Type B pancreatic cell (in vitro differentiated cells): ENCODE data around the gene PARN. TPM values are rescaled to one million over a fixed set of nuclear protein-coding genes. Genes with fewer than 3 reads are reported as not detected.
A peak's percentile ranks its signal among the peaks of the same experiment; 100 is the strongest.
"Not testable (repeated sequence)": the region's sequence is repeated elsewhere in the genome, so short reads cannot be mapped to it uniquely, and the experiment has no call there.

Source experiments
- DNase-seq: peaks from one replicate; pipeline ENCODE4 v3.0.0; 2021; ENCODE audit warnings: mixed read lengths; ENCODE audit not compliant: unreplicated experiment; ENCODE audit errors: extremely low spot score
- H3K27ac Mint-ChIP-seq: 2 replicates; pipeline ENCODE4 v1.8.0; 2021; ENCODE audit warnings: mild to moderate bottlenecking, mixed read lengths
- H3K27me3 Mint-ChIP-seq: 2 replicates; pipeline ENCODE4 v1.8.0; 2021; ENCODE audit warnings: mixed read lengths
- H3K36me3 Mint-ChIP-seq: 2 replicates; pipeline ENCODE4 v1.8.0; 2021; ENCODE audit warnings: mixed read lengths
- H3K4me1 Mint-ChIP-seq: one replicate; pipeline ENCODE4 v1.8.0; 2021; ENCODE audit warnings: mixed read lengths; ENCODE audit not compliant: unreplicated experiment
- H3K4me3 Mint-ChIP-seq: 2 replicates; pipeline ENCODE4 v1.8.0; 2021; ENCODE audit warnings: mild to moderate bottlenecking, mixed read lengths
- H3K9me3 Mint-ChIP-seq: 2 replicates; pipeline ENCODE4 v1.8.0; 2021; ENCODE audit warnings: mixed read lengths
- total RNA-seq: library from RNA; stranded (reverse); gene quantifications from 2 replicates; pipeline ENCODE4 v1.2.1, GENCODE V29; 2021; ENCODE audit warnings: low replicate concordance
- TF ChIP-seq, protein P1 (sequence below): fragments of 200-600 bp; sonication (generic); conservative IDR thresholded peaks from 2 replicates; pipeline ENCODE4 v1.5.0; 2021; ENCODE audit warnings: antibody characterized with exemption, mild to moderate bottlenecking

Gene PARN
- total RNA-seq, 1 donor from 2014 or later = 26.1 TPM

DNA sequence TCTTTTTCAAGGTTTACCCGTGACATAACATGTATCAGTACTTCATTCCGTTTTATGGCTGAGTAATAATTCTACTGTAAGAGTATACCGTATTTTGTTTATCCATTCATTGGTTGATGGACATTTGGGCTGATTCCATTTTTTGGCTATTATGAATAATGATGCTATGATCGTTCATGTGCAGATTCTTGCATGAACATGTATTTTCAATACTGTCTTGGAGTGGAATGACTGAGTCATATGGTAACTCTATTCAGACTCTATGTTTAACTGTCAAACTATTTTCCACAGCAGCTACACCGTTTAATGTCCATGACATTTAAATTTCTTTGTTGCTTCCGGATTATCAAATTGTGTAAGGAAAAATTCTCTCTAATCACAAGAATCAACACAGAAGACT lies 20.6 kb upstream of the PARN start:
- TF ChIP-seq, protein P1, sequence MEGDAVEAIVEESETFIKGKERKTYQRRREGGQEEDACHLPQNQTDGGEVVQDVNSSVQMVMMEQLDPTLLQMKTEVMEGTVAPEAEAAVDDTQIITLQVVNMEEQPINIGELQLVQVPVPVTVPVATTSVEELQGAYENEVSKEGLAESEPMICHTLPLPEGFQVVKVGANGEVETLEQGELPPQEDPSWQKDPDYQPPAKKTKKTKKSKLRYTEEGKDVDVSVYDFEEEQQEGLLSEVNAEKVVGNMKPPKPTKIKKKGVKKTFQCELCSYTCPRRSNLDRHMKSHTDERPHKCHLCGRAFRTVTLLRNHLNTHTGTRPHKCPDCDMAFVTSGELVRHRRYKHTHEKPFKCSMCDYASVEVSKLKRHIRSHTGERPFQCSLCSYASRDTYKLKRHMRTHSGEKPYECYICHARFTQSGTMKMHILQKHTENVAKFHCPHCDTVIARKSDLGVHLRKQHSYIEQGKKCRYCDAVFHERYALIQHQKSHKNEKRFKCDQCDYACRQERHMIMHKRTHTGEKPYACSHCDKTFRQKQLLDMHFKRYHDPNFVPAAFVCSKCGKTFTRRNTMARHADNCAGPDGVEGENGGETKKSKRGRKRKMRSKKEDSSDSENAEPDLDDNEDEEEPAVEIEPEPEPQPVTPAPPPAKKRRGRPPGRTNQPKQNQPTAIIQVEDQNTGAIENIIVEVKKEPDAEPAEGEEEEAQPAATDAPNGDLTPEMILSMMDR = no peak
- Mint-ChIP-seq H3K4me1 (no peaks in the 10 kb centered on the region), H3K4me3 (no peak overlapping the region), H3K27me3 (no peaks in the 10 kb centered on the region), H3K36me3 (peaks cover 19% of the 10 kb centered on the region), H3K9me3 (no peaks in the 10 kb centered on the region), H3K27ac (no peak overlapping the region)
- no peak for DNase-seq

DNA sequence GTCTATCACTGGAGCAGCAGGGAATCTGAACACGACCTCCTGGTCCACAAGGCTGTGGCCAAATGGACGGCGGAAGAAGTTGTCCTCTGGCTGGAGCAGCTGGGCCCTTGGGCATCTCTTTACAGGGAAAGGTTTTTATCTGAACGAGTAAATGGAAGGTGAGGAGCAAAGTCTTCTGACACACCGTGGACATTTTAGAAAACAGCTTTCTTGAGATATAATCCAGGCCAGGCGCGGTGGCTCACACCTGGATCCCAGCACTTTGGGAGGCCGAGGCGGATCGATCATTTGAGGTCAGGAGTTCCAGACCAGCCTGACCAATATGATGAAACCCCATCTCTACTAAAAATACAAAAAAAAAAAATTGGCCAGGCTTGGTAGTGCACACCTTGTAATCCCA lies 19.8 kb upstream of the PARN start:
- no peaks in the 10 kb centered on the region for H3K27me3 Mint-ChIP-seq

DNA sequence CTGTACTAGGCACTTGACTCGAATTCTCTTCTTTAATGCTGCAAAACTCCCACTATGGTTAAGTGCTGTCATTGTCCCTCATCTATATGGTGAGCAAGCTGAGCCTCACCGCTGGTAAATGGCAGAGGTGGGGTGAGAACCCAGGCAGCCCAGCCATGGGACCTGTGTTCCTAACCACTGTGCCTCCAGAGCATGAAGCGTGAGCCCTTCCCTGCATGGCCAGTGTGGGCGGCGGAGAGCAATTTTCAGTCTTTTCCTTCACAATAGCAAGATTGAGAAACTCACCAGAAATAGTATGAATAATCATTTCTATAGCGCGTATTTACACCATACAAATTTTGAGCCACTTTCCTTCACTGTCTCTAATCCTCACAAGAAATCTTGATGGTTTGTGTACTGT lies 11.9 kb upstream of the PARN start:
- Mint-ChIP-seq H3K27me3 (no peaks in the 10 kb centered on the region), H3K9me3 (no peaks in the 10 kb centered on the region), H3K4me3 (no peak overlapping the region), H3K27ac (no peak overlapping the region), H3K36me3 (peaks cover 5% of the 10 kb centered on the region), H3K4me1 (peaks cover 9% of the 10 kb centered on the region)
- DNase-seq = no peak
- TF ChIP-seq, protein P1 = no peak

More for the DNA sequence above, 19.8 kb upstream of the PARN start:
- Mint-ChIP-seq H3K9me3 (no peaks in the 10 kb centered on the region), H3K27ac (no peak overlapping the region), H3K36me3 (peaks cover 19% of the 10 kb centered on the region), H3K4me1 (no peaks in the 10 kb centered on the region), H3K4me3 (no peak overlapping the region)
- TF ChIP-seq, protein P1 = no peak
- no peak for DNase-seq

DNA sequence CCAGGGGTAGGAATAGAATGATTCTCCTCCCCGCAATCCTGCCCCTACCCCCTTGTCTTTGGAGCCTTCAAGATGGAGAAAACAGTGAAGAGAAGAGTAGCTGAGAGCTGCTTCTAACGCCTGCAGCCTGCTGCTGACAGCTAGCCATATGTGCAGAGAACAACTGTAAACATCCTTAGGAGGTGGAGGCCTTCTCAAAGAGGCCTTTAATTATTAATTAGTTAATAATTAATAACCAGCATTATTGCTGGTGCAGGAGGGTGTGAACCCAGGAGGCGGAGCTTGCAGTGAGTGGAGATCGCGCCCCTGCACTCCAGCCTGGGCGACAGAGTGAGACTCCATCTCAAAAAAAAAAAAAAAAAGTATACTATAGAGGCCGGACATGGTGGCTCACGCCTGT lies 11.1 kb upstream of the PARN start:
- Mint-ChIP-seq H3K9me3 (no peaks in the 10 kb centered on the region), H3K4me3 (no peak overlapping the region), H3K27me3 (no peaks in the 10 kb centered on the region), H3K27ac (peak overlapping the region; percentile 85), H3K4me1 (peaks cover 14% of the 10 kb centered on the region), H3K36me3 (peaks cover 5% of the 10 kb centered on the region)
- DNase-seq = no peak
- TF ChIP-seq, protein P1 = no peak

DNA sequence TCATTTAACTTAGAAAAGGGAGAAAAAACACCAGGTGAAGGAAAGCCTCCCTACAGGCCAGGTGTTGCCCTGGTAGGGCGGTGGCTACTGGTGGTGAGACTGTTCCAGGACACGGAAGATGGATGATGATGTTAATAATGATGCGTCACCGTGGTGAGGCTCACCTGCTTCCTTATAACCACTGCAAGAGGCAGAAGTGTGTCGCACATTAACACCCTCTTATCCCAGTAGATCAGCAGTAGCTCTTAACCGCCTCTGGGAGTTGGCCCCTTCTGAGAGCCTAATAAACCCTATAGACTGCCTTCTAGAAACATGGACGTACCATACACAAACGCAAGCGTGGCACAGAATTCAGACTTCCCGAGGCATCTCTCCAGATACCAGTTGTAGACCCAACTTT lies 10.5 kb upstream of the PARN start:
- H3K27ac Mint-ChIP-seq = peak overlapping the region; percentile 85

DNA sequence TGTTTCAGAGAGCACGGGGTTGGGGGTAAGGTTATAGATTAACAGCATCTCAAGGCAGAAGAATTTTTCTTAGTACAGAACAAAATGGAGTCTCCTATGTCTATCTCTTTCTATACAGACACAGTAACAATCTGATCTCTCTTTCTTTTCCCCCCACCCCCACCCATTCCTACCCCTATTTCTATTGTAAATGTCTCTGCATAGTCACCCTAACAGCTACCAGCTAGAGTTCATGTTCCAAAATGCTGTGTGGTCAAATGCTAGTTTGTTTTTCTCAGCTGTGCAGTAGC lies 6.8 kb upstream of the PARN start:
- H3K27me3 Mint-ChIP-seq, H3K36me3 Mint-ChIP-seq, DNase-seq, H3K9me3 Mint-ChIP-seq: not testable (repeated sequence)
- Mint-ChIP-seq H3K27ac (peak overlapping the region; percentile 86), H3K4me3 (peak overlapping the region; percentile 62), H3K4me1 (peaks cover 32% of the 10 kb centered on the region)

More for the DNA sequence above, 10.5 kb upstream of the PARN start:
- Mint-ChIP-seq H3K4me1 (peaks cover 18% of the 10 kb centered on the region), H3K36me3 (peaks cover 5% of the 10 kb centered on the region), H3K27me3 (no peaks in the 10 kb centered on the region), H3K9me3 (no peaks in the 10 kb centered on the region), H3K4me3 (no peak overlapping the region)
- no peak for DNase-seq
- TF ChIP-seq, protein P1 = no peak

DNA sequence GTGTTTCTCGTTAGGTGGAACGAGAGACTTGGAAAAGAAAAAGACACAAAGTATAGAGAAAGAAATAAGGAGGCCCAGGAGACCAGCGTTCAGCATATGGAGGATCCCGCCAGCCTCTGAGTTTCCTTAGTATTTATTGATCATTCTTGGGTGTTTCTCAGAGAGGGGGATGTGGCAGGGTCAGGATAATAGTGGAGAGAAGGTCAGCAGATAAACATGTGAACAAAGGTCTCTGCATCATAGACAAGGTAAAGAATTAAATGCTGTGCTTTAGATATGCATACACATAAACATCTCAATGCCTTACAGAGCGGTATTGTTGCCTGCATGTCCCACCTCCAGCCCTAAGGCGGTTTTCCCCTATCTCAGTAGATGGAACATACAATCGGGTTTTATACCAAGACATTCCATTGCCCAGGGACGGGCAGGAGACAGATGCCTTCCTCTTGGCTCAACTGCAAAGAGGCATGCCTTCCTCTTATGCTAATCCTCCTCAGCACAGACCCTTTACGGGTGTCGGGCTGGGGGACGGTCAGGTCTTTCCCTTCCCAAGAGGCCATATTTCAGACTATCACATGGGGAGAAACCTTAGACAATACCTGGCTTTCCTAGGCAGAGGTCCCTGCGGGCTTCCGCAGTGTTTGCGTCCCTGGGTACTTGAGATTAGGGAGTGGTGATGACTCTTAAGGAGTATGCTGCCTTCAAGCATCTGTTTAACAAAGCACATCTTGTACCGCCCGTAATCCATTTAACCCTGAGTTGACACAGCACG lies 6.3 kb upstream of the PARN start:
- peaks cover 32% of the 10 kb centered on the region for H3K4me1 Mint-ChIP-seq
- DNase-seq, H3K27me3 Mint-ChIP-seq, H3K9me3 Mint-ChIP-seq, H3K36me3 Mint-ChIP-seq: not testable (repeated sequence)
- H3K4me3 Mint-ChIP-seq = peak overlapping the region; percentile 62
- peak overlapping the region; percentile 86 for H3K27ac Mint-ChIP-seq
